GM12878 (cell line): Measurements from ENCODE around the gene TUBA4B. TPM values are rescaled to one million over a fixed set of nuclear protein-coding genes. Genes with fewer than 3 reads are reported as not detected.

Experiments used
- CHD1 ChIP-seq: IDR thresholded peaks from 2 replicates; pipeline ENCODE4 v1.6.1; 2012; ENCODE audit warnings: low read depth, low read length, improper control_type of control experiment
- CREB1 ChIP-seq: IDR thresholded peaks from 2 replicates; pipeline ENCODE4 v1.6.1; 2012; ENCODE audit warnings: low read depth, mild to moderate bottlenecking, inconsistent platforms
- IKZF1 ChIP-seq: fragments of 450-650 bp; conservative IDR thresholded peaks from 2 replicates; pipeline ENCODE4 v1.6.1; 2017; ENCODE audit warnings: antibody characterized with exemption, mild to moderate bottlenecking
- MEF2B ChIP-seq: fragments of 450-650 bp; IDR thresholded peaks from 2 replicates; pipeline ENCODE4 v1.6.1; 2018; ENCODE audit warnings: mild to moderate bottlenecking, moderate library complexity; ENCODE audit not compliant: partially characterized antibody, poor library complexity, severe bottlenecking
- MXI1 ChIP-seq: fragments of 150-350 bp; IDR thresholded peaks from 2 replicates; pipeline ENCODE4 v1.6.1; 2011; ENCODE audit warnings: low read depth, mild to moderate bottlenecking, inconsistent platforms, low read length, improper control_type of control experiment
- MYC ChIP-seq: IDR thresholded peaks from 2 replicates; pipeline ENCODE4 v1.6.1; 2011; ENCODE audit warnings: mild to moderate bottlenecking, low read length, moderate library complexity, inconsistent platforms; ENCODE audit not compliant: insufficient read depth, insufficient replicate concordance, insufficient read length, severe bottlenecking
- NBN ChIP-seq: fragments of 450-650 bp; IDR thresholded peaks from 2 replicates; pipeline ENCODE4 v1.6.1; 2016
- NFYA ChIP-seq: IDR thresholded peaks from 2 replicates; pipeline ENCODE4 v1.6.1; 2011; ENCODE audit warnings: low read depth, mild to moderate bottlenecking, low read length, improper control_type of control experiment, borderline replicate concordance
- NKRF ChIP-seq: fragments of 450-650 bp; conservative IDR thresholded peaks from 2 replicates; pipeline ENCODE4 v1.6.1; 2017; ENCODE audit warnings: mild to moderate bottlenecking, moderate library complexity
- RAD21 ChIP-seq: IDR thresholded peaks from 2 replicates; pipeline ENCODE4 v1.6.1; 2011; ENCODE audit warnings: mild to moderate bottlenecking, low read depth, low read length, moderate library complexity; ENCODE audit not compliant: insufficient read depth
- RAD51 ChIP-seq: fragments of 450-650 bp; IDR thresholded peaks from 2 replicates; pipeline ENCODE4 v1.6.1; 2016; ENCODE audit warnings: moderate library complexity, mild to moderate bottlenecking, inconsistent platforms
- RB1 ChIP-seq: fragments of 450-650 bp; formaldehyde crosslinking; IDR thresholded peaks from 2 replicates; pipeline ENCODE4 v1.6.1; 2017; ENCODE audit warnings: mild to moderate bottlenecking, borderline replicate concordance
- REST ChIP-seq: IDR thresholded peaks from 2 replicates; pipeline ENCODE4 v1.6.1; 2012; ENCODE audit warnings: mild to moderate bottlenecking, low read depth, low read length
- SMARCA5 ChIP-seq: fragments of 450-650 bp; IDR thresholded peaks from 2 replicates; pipeline ENCODE4 v1.6.1; 2017; ENCODE audit warnings: mild to moderate bottlenecking
- SUZ12 ChIP-seq: fragments of 200-600 bp; sonication (generic); IDR thresholded peaks from one replicate; pipeline ENCODE4 v1.6.1; 2018; ENCODE audit warnings: antibody characterized with exemption, mild to moderate bottlenecking; ENCODE audit not compliant: unreplicated experiment
- TBL1XR1 ChIP-seq: IDR thresholded peaks from 2 replicates; pipeline ENCODE4 v1.6.1; 2012; ENCODE audit warnings: low read depth, low read length, improper control_type of control experiment
- polyA plus RNA-seq, 11 experiments: library from polyadenylated mRNA; depleted of rRNA in 4 of 11; unstranded in 6 of 11; stranded (reverse) in 5 of 11; fragments of >200 nt; fragmentation: Nextera tagmentation in 4 of 11; fragmentation: Illumina TruSeq in 1 of 11; extraction: Ambion mirVana in 4 of 11; extraction: Trizol in 1 of 11; gene quantifications; 1 replicate in 1 of 11; 2 replicates in 10 of 11; pipeline versions ENCODE4 v1.2.1 to v1.2.3, GENCODE V29; 2011 to 2016; ENCODE audit warnings: inconsistent platforms in 2 of 11, missing spikeins in 2 of 11, low read depth in 1 of 11
- total RNA-seq, 4 experiments: library from RNA; depleted of rRNA in 3 of 4; stranded (reverse); fragments of >200 nt in 3 of 4; fragmentation: Illumina TruSeq in 1 of 4; extraction: Trizol in 1 of 4; gene quantifications; 2 replicates each; pipeline versions ENCODE4 v1.2.1 to v1.2.3, GENCODE V29; 2013 to 2021
- TF ChIP-seq, protein P1 (sequence below): IDR thresholded peaks from 2 replicates; pipeline ENCODE4 v1.6.1; 2011; ENCODE audit warnings: low read depth, mild to moderate bottlenecking, low read length, moderate library complexity, borderline replicate concordance; ENCODE audit errors: extremely low read depth
- TF ChIP-seq, protein P2 (sequence below): fragments of 450-650 bp; IDR thresholded peaks from 2 replicates; pipeline ENCODE4 v1.6.1; 2017; ENCODE audit warnings: low read depth, mild to moderate bottlenecking, moderate library complexity
- TF ChIP-seq, protein P3 (sequence below): fragments of 450-650 bp; IDR thresholded peaks from 2 replicates; pipeline ENCODE4 v1.6.1; 2017; ENCODE audit warnings: mild to moderate bottlenecking, low read depth, inconsistent platforms; ENCODE audit not compliant: poor library complexity, severe bottlenecking

TUBA4B gene
- total and polyA plus RNA-seq, 10 of the 15 experiments (the other 5 are each of a cell fraction or from before 2014, with no cell fraction given): 0.07 TPM; not detected in 9

GRCh38 chr2:219252900-219253752 is at the start of gene TUBA4B (continued):
- TF ChIP-seq IKZF1 (peak; percentile 87), CREB1 (peak; percentile 37; the same call in 1 of the 2 replicates), REST (no peak), RB1 (no peak), NFYA (no peak), NBN (peak; percentile 55), MYC (peak; percentile 57), SUZ12 (no peak), NKRF (peak; percentile 18), SMARCA5 (0 out of 2 replicates have a peak, but pooled peaks have one; percentile 16), CHD1 (no peak), MEF2B (peak; percentile 35), RAD51 (no peak), MXI1 (peak; percentile 54; the same call in 1 of the 2 replicates), TBL1XR1 (no peak), RAD21 (no peak)
- TF ChIP-seq, protein P1, sequence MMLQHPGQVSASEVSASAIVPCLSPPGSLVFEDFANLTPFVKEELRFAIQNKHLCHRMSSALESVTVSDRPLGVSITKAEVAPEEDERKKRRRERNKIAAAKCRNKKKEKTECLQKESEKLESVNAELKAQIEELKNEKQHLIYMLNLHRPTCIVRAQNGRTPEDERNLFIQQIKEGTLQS: no peak
- TF ChIP-seq, protein P2, sequence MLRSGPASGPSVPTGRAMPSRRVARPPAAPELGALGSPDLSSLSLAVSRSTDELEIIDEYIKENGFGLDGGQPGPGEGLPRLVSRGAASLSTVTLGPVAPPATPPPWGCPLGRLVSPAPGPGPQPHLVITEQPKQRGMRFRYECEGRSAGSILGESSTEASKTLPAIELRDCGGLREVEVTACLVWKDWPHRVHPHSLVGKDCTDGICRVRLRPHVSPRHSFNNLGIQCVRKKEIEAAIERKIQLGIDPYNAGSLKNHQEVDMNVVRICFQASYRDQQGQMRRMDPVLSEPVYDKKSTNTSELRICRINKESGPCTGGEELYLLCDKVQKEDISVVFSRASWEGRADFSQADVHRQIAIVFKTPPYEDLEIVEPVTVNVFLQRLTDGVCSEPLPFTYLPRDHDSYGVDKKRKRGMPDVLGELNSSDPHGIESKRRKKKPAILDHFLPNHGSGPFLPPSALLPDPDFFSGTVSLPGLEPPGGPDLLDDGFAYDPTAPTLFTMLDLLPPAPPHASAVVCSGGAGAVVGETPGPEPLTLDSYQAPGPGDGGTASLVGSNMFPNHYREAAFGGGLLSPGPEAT: peak; percentile 71
- TF ChIP-seq, protein P3, sequence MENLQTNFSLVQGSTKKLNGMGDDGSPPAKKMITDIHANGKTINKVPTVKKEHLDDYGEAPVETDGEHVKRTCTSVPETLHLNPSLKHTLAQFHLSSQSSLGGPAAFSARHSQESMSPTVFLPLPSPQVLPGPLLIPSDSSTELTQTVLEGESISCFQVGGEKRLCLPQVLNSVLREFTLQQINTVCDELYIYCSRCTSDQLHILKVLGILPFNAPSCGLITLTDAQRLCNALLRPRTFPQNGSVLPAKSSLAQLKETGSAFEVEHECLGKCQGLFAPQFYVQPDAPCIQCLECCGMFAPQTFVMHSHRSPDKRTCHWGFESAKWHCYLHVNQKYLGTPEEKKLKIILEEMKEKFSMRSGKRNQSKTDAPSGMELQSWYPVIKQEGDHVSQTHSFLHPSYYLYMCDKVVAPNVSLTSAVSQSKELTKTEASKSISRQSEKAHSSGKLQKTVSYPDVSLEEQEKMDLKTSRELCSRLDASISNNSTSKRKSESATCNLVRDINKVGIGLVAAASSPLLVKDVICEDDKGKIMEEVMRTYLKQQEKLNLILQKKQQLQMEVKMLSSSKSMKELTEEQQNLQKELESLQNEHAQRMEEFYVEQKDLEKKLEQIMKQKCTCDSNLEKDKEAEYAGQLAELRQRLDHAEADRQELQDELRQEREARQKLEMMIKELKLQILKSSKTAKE: no peak
